ENCODE results near the gene BTBD9.

GRCh38 chr6:38187811-38188590 lies 451.7 kb downstream of the BTBD9 start:
- TF ChIP-seq CTCF (IDR thresholded peaks at IDR 0.05) (no peak), POLR2AphosphoS5 (IDR thresholded peaks at IDR 0.05) (no peak)
